GM18907 (cell line): ENCODE measurements around the gene TEP1.
A peak's percentile ranks its signal among the peaks of the same experiment; 100 is the strongest.

Experiments
- ATAC-seq: cut with Tn5 transposase; IDR thresholded peaks from one replicate; pipeline ENCODE4 v1.9.1; 2021; ENCODE audit warnings: mild to moderate bottlenecking, moderate library complexity; ENCODE audit not compliant: unreplicated experiment

Gene TEP1

GRCh38 chr14:20434701-20435581, 21.6 kb upstream of the TEP1 start:
- no peak for ATAC-seq

- ATAC-seq, result no peak
These were observed 16.7 kb upstream of the TEP1 start for GRCh38 chr14:20429801-20430669.

GRCh38 chr14:20428802-20429201, 15.5 kb upstream of the TEP1 start:
- ATAC-seq, result no peak

GRCh38 chr14:20428010-20428365, 14.7 kb upstream of the TEP1 start:
- ATAC-seq, result peak; percentile 45

- peak; percentile 73 for ATAC-seq
These were observed 14.1 kb upstream of the TEP1 start for GRCh38 chr14:20427231-20428009.

- no peak for ATAC-seq
These were observed 11.6 kb upstream of the TEP1 start for GRCh38 chr14:20424851-20425250.

- no peak for ATAC-seq
These were observed 9.6 kb upstream of the TEP1 start for GRCh38 chr14:20422886-20423285.

- no peak for ATAC-seq
These were observed 8.0 kb upstream of the TEP1 start for GRCh38 chr14:20421267-20421666.

- ATAC-seq, result no peak
These were observed 6.1 kb upstream of the TEP1 start for GRCh38 chr14:20419419-20419818.

GRCh38 chr14:20418501-20418909, 5.2 kb upstream of the TEP1 start:
- ATAC-seq, result no peak

- no peak for ATAC-seq
These were observed 4.2 kb upstream of the TEP1 start for GRCh38 chr14:20417250-20418186.

- no peak for ATAC-seq
These were observed 2.9 kb upstream of the TEP1 start for GRCh38 chr14:20416223-20416622.

- ATAC-seq, result peak; percentile 55
These were observed 2.5 kb upstream of the TEP1 start for GRCh38 chr14:20415782-20416206.

- ATAC-seq, result peak; percentile 48
These were observed 412 bp upstream of the TEP1 start for GRCh38 chr14:20413744-20414082.

GRCh38 chr14:20412411-20412810, 890 bp downstream of the TEP1 start:
- peak; percentile 61 for ATAC-seq

GRCh38 chr14:20409226-20409625, 4.1 kb downstream of the TEP1 start:
- no peak for ATAC-seq

GRCh38 chr14:20403521-20403920, 9.8 kb downstream of the TEP1 start:
- ATAC-seq, result no peak

GRCh38 chr14:20400965-20401593, 12.2 kb downstream of the TEP1 start:
- ATAC-seq, result no peak

GRCh38 chr14:20400589-20400964, 12.7 kb downstream of the TEP1 start:
- ATAC-seq, result no peak

GRCh38 chr14:20397511-20397910, 15.8 kb downstream of the TEP1 start:
- no peak for ATAC-seq
